ENCODE measurements around the gene UCN3. TPM values are rescaled to one million over a fixed set of nuclear protein-coding genes. Genes with fewer than 3 reads are reported as not detected.

UCN3 gene
- total and polyA plus RNA-seq, 9 of the 15 experiments (the other 6 are each of a cell fraction or from before 2014, with no cell fraction given): not detected

DNA sequence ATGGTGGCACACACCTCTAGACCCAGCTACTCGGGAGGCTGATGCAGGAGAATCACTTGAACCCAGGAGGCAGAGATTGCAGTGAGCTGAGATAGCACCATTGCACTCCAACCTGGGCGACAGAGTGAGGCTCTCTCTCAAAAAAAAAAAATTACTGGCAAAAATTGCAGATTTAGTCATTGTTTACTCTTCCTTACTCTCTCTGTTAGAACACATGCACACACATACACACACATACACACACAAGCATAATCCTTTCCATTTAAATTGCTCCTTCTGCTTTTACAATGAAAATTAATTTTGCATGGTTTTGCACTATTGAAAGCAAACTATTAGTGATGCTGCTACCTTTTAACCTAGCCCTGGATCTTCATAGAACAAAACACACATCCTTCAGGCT, 15.4 kb upstream of the UCN3 start:
- intact Hi-C loops (cut with micrococcal nuclease): no loop called here
- no peak overlapping the region for H3K9ac ChIP-seq (ENCODE audit: insufficient read depth in 1 of 2, low read depth in 2 of 2, low read length in 2 of 2)
- in situ Hi-C loops (cut with MboI): no loop called here
- CTCF ChIA-PET (ENCODE audit: low intra/inter-chr PET ratio): interaction anchor here (0.6 kb wide), 1 partner anchor 44 kb away, joined by 3 read pairs; no protein-coding TSS in a partner anchor
- ATAC-seq: no peak
- 3% methylated on average over 2 of the region's 2 CpGs for WGBS (ENCODE audit: insufficient coverage, low coverage, missing lambda C conversion rate)
- POLR2A ChIA-PET: no interaction called here
- H3K27ac ChIP-seq (ENCODE audit: extremely low read depth, low read depth, low read length): no peak overlapping the region
- FAIRE-seq: peak; percentile 6
- H3K4me1 ChIP-seq (replicated peaks in 1 of 2; ENCODE audit: control insufficient read depth in 2 of 2, insufficient read depth in 2 of 2, low read length in 2 of 2): no peaks in the 10 kb centered on the region
- no peaks in the 10 kb centered on the region for H3K9me1 ChIP-seq (ENCODE audit: control insufficient read depth, insufficient read depth, low read length)
- TF ChIP-seq TCF3 (CRISPR knock-in tag; IDR thresholded peaks at IDR 0.05) (no peak), KDM1A (IDR thresholded peaks at IDR 0.05) (no peak), ARID1B (IDR thresholded peaks at IDR 0.05) (no peak), ZNF217 (CRISPR knock-in tag; IDR thresholded peaks at IDR 0.05) (no peak), BCL6 (CRISPR knock-in tag; IDR thresholded peaks at IDR 0.05) (no peak), TAL1 (IDR thresholded peaks at IDR 0.05) (no peak), PHB (CRISPR knock-in tag; IDR thresholded peaks at IDR 0.05) (no peak), PURB (CRISPR knock-in tag; IDR thresholded peaks at IDR 0.05; ENCODE audit: low read depth) (no peak), ZNF143 (CRISPR knock-in tag; IDR thresholded peaks at IDR 0.05) (no peak), TEAD4 (IDR thresholded peaks at IDR 0.05; ENCODE audit: low read length) (no peak), TEAD4 (CRISPR knock-in tag; IDR thresholded peaks at IDR 0.05; ENCODE audit: borderline replicate concordance) (no peak), RCOR1 (IDR thresholded peaks at IDR 0.05; ENCODE audit: borderline replicate concordance in 1 of 2, low read depth in 2 of 2, low read length in 2 of 2) (no peak), TCF15 (CRISPR knock-in tag; IDR thresholded peaks at IDR 0.05) (no peak), KAT8 (IDR thresholded peaks at IDR 0.05; ENCODE audit: low read depth) (no peak), GATAD2A (IDR thresholded peaks at IDR 0.05) (no peak), NEUROD1 (IDR thresholded peaks at IDR 0.05; ENCODE audit: borderline replicate concordance, low read depth, low read length, partially characterized antibody) (no peak), ZNF586 (CRISPR knock-in tag; conservative IDR thresholded peaks at IDR 0.05) (no peak), ZNF79 (CRISPR knock-in tag; IDR thresholded peaks at IDR 0.05; ENCODE audit: low read depth) (no peak), CC2D1A (IDR thresholded peaks at IDR 0.05) (no peak), ZNF561 (CRISPR knock-in tag; conservative IDR thresholded peaks at IDR 0.05) (no peak)
- TF ChIP-seq, protein P1, sequence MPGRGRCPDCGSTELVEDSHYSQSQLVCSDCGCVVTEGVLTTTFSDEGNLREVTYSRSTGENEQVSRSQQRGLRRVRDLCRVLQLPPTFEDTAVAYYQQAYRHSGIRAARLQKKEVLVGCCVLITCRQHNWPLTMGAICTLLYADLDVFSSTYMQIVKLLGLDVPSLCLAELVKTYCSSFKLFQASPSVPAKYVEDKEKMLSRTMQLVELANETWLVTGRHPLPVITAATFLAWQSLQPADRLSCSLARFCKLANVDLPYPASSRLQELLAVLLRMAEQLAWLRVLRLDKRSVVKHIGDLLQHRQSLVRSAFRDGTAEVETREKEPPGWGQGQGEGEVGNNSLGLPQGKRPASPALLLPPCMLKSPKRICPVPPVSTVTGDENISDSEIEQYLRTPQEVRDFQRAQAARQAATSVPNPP (IDR thresholded peaks at IDR 0.05; ENCODE audit: borderline replicate concordance, insufficient read depth, insufficient read length): no peak
- H3K36me3 ChIP-seq (ENCODE audit: control insufficient read depth, insufficient read depth, low read length): no peaks in the 10 kb centered on the region
- H4K20me1 ChIP-seq (replicated peaks; ENCODE audit: control insufficient read depth, insufficient read depth, low read length): no peaks in the 10 kb centered on the region
- no peaks in the 10 kb centered on the region for H3K9me3 ChIP-seq (replicated peaks; ENCODE audit: control insufficient read depth, insufficient read depth, low read depth, low read length)
- no peak overlapping the region for H3K4me3 ChIP-seq
- H3K79me2 ChIP-seq (ENCODE audit: control insufficient read depth, insufficient read depth, low read length): no peaks in the 10 kb centered on the region
- BruUV-seq (replicated peaks): no TSS peak
- H2AFZ ChIP-seq (ENCODE audit: low read depth, low read length): no peak overlapping the region
- H3K27me3 ChIP-seq (ENCODE audit: control insufficient read depth in 2 of 2, insufficient read depth in 2 of 2, low read length in 2 of 2): peaks cover 4 to 7% of the 10 kb centered on the region in 2 experiments; a peak in 2 of 5 replicates
- DNase-seq (ENCODE audit: extremely low read depth in 1 of 4, low spot score in 3 of 4): no peak
- no peak overlapping the region for H3K4me2 ChIP-seq (ENCODE audit: insufficient read depth, low read length)
